GM12878 (cell line): ENCODE data around the gene COQ5. TPM values are rescaled to one million over a fixed set of nuclear protein-coding genes. Genes with fewer than 3 reads are reported as not detected.

ENCODE experiments used
- ASH2L ChIP-seq: fragments of 300-600, 200-600 bp; sonication (generic); IDR thresholded peaks from 2 replicates; pipeline ENCODE4 v1.6.1; 2017; ENCODE audit warnings: low read depth, mild to moderate bottlenecking, borderline replicate concordance
- ATF2 ChIP-seq: IDR thresholded peaks from 2 replicates; pipeline ENCODE4 v1.6.1; 2012; ENCODE audit warnings: low read length, inconsistent platforms
- BCLAF1 ChIP-seq: fragments of 450-650 bp; IDR thresholded peaks from 2 replicates; pipeline ENCODE4 v1.6.1; 2017; ENCODE audit warnings: antibody characterized with exemption, mild to moderate bottlenecking, moderate library complexity
- CBX5 ChIP-seq: sonication (generic); IDR thresholded peaks from 2 replicates; pipeline ENCODE4 v1.6.1; 2016; ENCODE audit warnings: low read depth, moderate library complexity, mild to moderate bottlenecking, inconsistent platforms
- CREB1 ChIP-seq: IDR thresholded peaks from 2 replicates; pipeline ENCODE4 v1.6.1; 2012; ENCODE audit warnings: low read depth, mild to moderate bottlenecking, inconsistent platforms
- EGR1 ChIP-seq, 2 experiments: IDR thresholded peaks; 1 replicate in 1 of 2; 2 replicates in 1 of 2; pipeline ENCODE4 v1.6.1; 2011 to 2012; ENCODE audit warnings: low read depth in 2 of 2, low read length in 2 of 2, borderline replicate concordance in 1 of 2, mild to moderate bottlenecking in 1 of 2, moderate library complexity in 1 of 2
- ELK1 ChIP-seq: IDR thresholded peaks from 2 replicates; pipeline ENCODE4 v1.6.1; 2012; ENCODE audit warnings: low read depth, low read length, improper control_type of control experiment
- IKZF2 ChIP-seq, 2 experiments: fragments of 450-650 bp; IDR thresholded peaks; 2 replicates each; pipeline ENCODE4 v1.6.1; 2017; ENCODE audit warnings: mild to moderate bottlenecking in 2 of 2, moderate library complexity in 2 of 2
- KAT2A ChIP-seq: conservative IDR thresholded peaks from 2 replicates; pipeline ENCODE4 v1.6.1; 2011; ENCODE audit warnings: low read depth, low read length; ENCODE audit not compliant: control insufficient read depth
- NBN ChIP-seq: fragments of 450-650 bp; IDR thresholded peaks from 2 replicates; pipeline ENCODE4 v1.6.1; 2016
- PAX5 ChIP-seq: IDR thresholded peaks from 2 replicates; pipeline ENCODE4 v1.6.1; 2011; ENCODE audit warnings: low read depth, low read length, borderline replicate concordance
- PBX3 ChIP-seq: IDR thresholded peaks from 2 replicates; pipeline ENCODE4 v1.6.1; 2011; ENCODE audit warnings: mild to moderate bottlenecking, low read depth, low read length, moderate library complexity; ENCODE audit not compliant: insufficient replicate concordance
- RBBP5 ChIP-seq: fragments of 200-600 bp; sonication (generic); conservative IDR thresholded peaks from 2 replicates; pipeline ENCODE4 v1.6.1; 2016
- RCOR1 ChIP-seq: conservative IDR thresholded peaks from 2 replicates; pipeline ENCODE4 v1.6.1; 2012; ENCODE audit warnings: low read depth, low read length, improper control_type of control experiment
- SIX5 ChIP-seq: IDR thresholded peaks from 2 replicates; pipeline ENCODE4 v1.6.1; 2011; ENCODE audit warnings: mild to moderate bottlenecking, low read depth, low read length, moderate library complexity; ENCODE audit not compliant: severe bottlenecking
- SP1 ChIP-seq: IDR thresholded peaks from one replicate; pipeline ENCODE4 v1.6.1; 2011; ENCODE audit warnings: low read depth, low read length
- SUPT20H ChIP-seq: IDR thresholded peaks from 2 replicates; pipeline ENCODE4 v1.6.1; 2011; ENCODE audit warnings: low read depth, mild to moderate bottlenecking, low read length, moderate library complexity, borderline replicate concordance; ENCODE audit not compliant: control insufficient read depth
- YY1 ChIP-seq: IDR thresholded peaks from 2 replicates; pipeline ENCODE4 v1.6.1; 2011; ENCODE audit warnings: low read depth, mild to moderate bottlenecking, low read length
- ZNF384 ChIP-seq: IDR thresholded peaks from 2 replicates; pipeline ENCODE4 v1.6.1; 2012; ENCODE audit warnings: low read depth, mild to moderate bottlenecking, low read length, improper control_type of control experiment, borderline replicate concordance
- ZNF687 ChIP-seq: fragments of 450-650 bp; IDR thresholded peaks from 2 replicates; pipeline ENCODE4 v1.6.1; 2017; ENCODE audit warnings: mild to moderate bottlenecking, moderate library complexity
- polyA plus RNA-seq, 11 experiments: library from polyadenylated mRNA; depleted of rRNA in 4 of 11; unstranded in 6 of 11; stranded (reverse) in 5 of 11; fragments of >200 nt; fragmentation: Nextera tagmentation in 4 of 11; fragmentation: Illumina TruSeq in 1 of 11; extraction: Ambion mirVana in 4 of 11; extraction: Trizol in 1 of 11; gene quantifications; 1 replicate in 1 of 11; 2 replicates in 10 of 11; pipeline versions ENCODE4 v1.2.1 to v1.2.3, GENCODE V29; 2011 to 2016; ENCODE audit warnings: inconsistent platforms in 2 of 11, missing spikeins in 2 of 11, low read depth in 1 of 11
- total RNA-seq, 4 experiments: library from RNA; depleted of rRNA in 3 of 4; stranded (reverse); fragments of >200 nt in 3 of 4; fragmentation: Illumina TruSeq in 1 of 4; extraction: Trizol in 1 of 4; gene quantifications; 2 replicates each; pipeline versions ENCODE4 v1.2.1 to v1.2.3, GENCODE V29; 2013 to 2021

Gene COQ5
- total and polyA plus RNA-seq, 10 of the 15 experiments (the other 5 are each of a cell fraction or from before 2014, with no cell fraction given): 24.8 to 69.3 (median 37.8) TPM

GRCh38 chr12:120534203-120534702, 5.3 kb upstream of the COQ5 start, which contains the start of gene RNF10 (continued):
- peak; percentile 87 for TF ChIP-seq SIX5
- TF ChIP-seq YY1: peak; percentile 92
- no peak for TF ChIP-seq NBN
- no peak for TF ChIP-seq KAT2A
- TF ChIP-seq BCLAF1: 0 out of 2 replicates have a peak, but pooled peaks have one; percentile 14
- no peak for TF ChIP-seq ASH2L
- peak; percentile 72 for TF ChIP-seq CREB1
- no peak for TF ChIP-seq ATF2
- TF ChIP-seq EGR1 (IDR thresholded peaks at IDR 0.05; ENCODE audit: borderline replicate concordance in 1 of 2, low read depth in 2 of 2, low read length in 2 of 2): peak in 1 of 2 experiments; percentile 20; a peak in 1 of 3 replicates
- TF ChIP-seq ELK1: peak; percentile 40; the same call in 1 of the 2 replicates
- TF ChIP-seq IKZF2 (IDR thresholded peaks at IDR 0.05): no peak
- no peak for TF ChIP-seq SUPT20H
- TF ChIP-seq ZNF384: no peak
- TF ChIP-seq RCOR1: no peak
- no peak for TF ChIP-seq SP1
- no peak for TF ChIP-seq PAX5
- TF ChIP-seq PBX3: no peak
- 0 out of 2 replicates have a peak, but pooled peaks have one; percentile 31 for TF ChIP-seq RBBP5
- TF ChIP-seq ZNF687: peak; percentile 73
- no peak for TF ChIP-seq CBX5
